Endothelial cell of umbilical vein (primary cell): ENCODE data around the gene MYO5B. TPM values are rescaled to one million over a fixed set of nuclear protein-coding genes. Genes with fewer than 3 reads are reported as not detected.

ENCODE experiments used
- BruUV-seq: library from RNA; stranded (reverse); fragments of 400-500 nt; replicated peaks from 2 replicates; lab custom pipeline; 2021; lab: Mats Ljungman, UMichigan
- CTCF ChIA-PET: fragments of 300-600, 350-600 bp; sonication (Branson Sonifier 250); formaldehyde crosslinking; loops from one replicate; lab custom pipeline; 2021; ENCODE audit warnings: antibody characterized with exemption, inconsistent platforms; lab: Charles Lee
- POLR2A ChIA-PET: fragments of 300-600, 350-600 bp; sonication (Branson Sonifier 250); formaldehyde crosslinking; loops from one replicate; lab custom pipeline; 2021; ENCODE audit warnings: antibody characterized with exemption, inconsistent platforms; lab: Charles Lee
- DNase-seq: peaks from one replicate; pipeline ENCODE4 v3.0.0-alpha.2; 2011; ENCODE audit warnings: low read depth, low spot score
- FAIRE-seq: peaks from 2 replicates; lab custom pipeline; 2011; peaks lifted over from hg19 to GRCh38; lab: Jason Lieb, UNC
- H2AFZ ChIP-seq: 2 replicates; pipeline ENCODE4 v1.6.0; 2012; ENCODE audit warnings: low read depth, low read length, control low read depth, inconsistent platforms
- H3K27ac ChIP-seq: 2 replicates; pipeline ENCODE4 v1.5.1; 2011; ENCODE audit warnings: low read depth, mild to moderate bottlenecking, control low read depth, low read length, moderate library complexity; ENCODE audit not compliant: insufficient read depth
- H3K27me3 ChIP-seq, 2 experiments: 2 replicates each; pipeline versions ENCODE4 v1.6.0 to v1.6.1; 2011; ENCODE audit warnings: low read length in 2 of 2, mixed read lengths in 1 of 2; ENCODE audit not compliant: control insufficient read depth in 2 of 2, insufficient read depth in 2 of 2
- H3K36me3 ChIP-seq, 2 experiments: 2 replicates in 1 of 2; 3 replicates in 1 of 2; pipeline ENCODE4 v1.5.1; 2011; ENCODE audit warnings: low read length in 2 of 2, mild to moderate bottlenecking in 1 of 2, moderate library complexity in 1 of 2; ENCODE audit not compliant: control insufficient read depth in 2 of 2, insufficient read depth in 2 of 2; ENCODE audit errors: extremely low read depth in 1 of 2
- H3K4me1 ChIP-seq: 3 replicates; pipeline ENCODE4 v1.5.1; 2011; ENCODE audit warnings: mild to moderate bottlenecking, low read length; ENCODE audit not compliant: control insufficient read depth, insufficient read depth; ENCODE audit errors: extremely low read depth
- H3K4me2 ChIP-seq: 2 replicates; pipeline ENCODE4 v1.6.1; 2011; ENCODE audit warnings: low read length, control low read depth, mixed read lengths; ENCODE audit not compliant: insufficient read depth
- H3K4me3 ChIP-seq, 3 experiments: fragments of 200-600 bp in 1 of 3; sonication (generic), shearing (Covaris generic) in 1 of 3; replicated peaks in 1 of 3; 2 replicates each; pipeline ENCODE4 v1.5.1; 2011 to 2016; ENCODE audit warnings: control low read depth in 3 of 3, low read length in 3 of 3, mild to moderate bottlenecking in 2 of 3, inconsistent platforms in 1 of 3, low read depth in 1 of 3, moderate library complexity in 1 of 3; ENCODE audit not compliant: insufficient read depth in 1 of 3
- H3K79me2 ChIP-seq: 2 replicates; pipeline ENCODE4 v1.6.0; 2012; ENCODE audit warnings: low read length, inconsistent platforms; ENCODE audit not compliant: control insufficient read depth, insufficient read depth
- H3K9ac ChIP-seq: replicated peaks from 2 replicates; pipeline ENCODE3; 2011; ENCODE audit warnings: low read length, control low read depth; ENCODE audit not compliant: insufficient read depth; ENCODE audit errors: extremely low read depth
- H3K9me1 ChIP-seq: replicated peaks from 3 replicates; pipeline ENCODE4 v1.6.0; 2011; ENCODE audit warnings: mild to moderate bottlenecking, low read length; ENCODE audit not compliant: control insufficient read depth, insufficient read depth; ENCODE audit errors: extremely low read depth
- H3K9me3 ChIP-seq: replicated peaks from 2 replicates; pipeline ENCODE4 v1.5.1; 2012; ENCODE audit warnings: low read length, inconsistent platforms; ENCODE audit not compliant: control insufficient read depth, insufficient read depth
- H4K20me1 ChIP-seq: replicated peaks from 2 replicates; pipeline ENCODE3; 2011; ENCODE audit warnings: mild to moderate bottlenecking, low read length; ENCODE audit not compliant: control insufficient read depth, insufficient read depth; ENCODE audit errors: extremely low read depth
- EZH2 ChIP-seq: IDR thresholded peaks from 2 replicates; pipeline ENCODE4 v1.6.1; 2012; ENCODE audit warnings: borderline replicate concordance, low read depth, mild to moderate bottlenecking, moderate library complexity, low read length, inconsistent platforms; ENCODE audit not compliant: severe bottlenecking
- FOS ChIP-seq: IDR thresholded peaks from 2 replicates; pipeline ENCODE4 v1.6.1; 2011; ENCODE audit warnings: mild to moderate bottlenecking, low read length, moderate library complexity, borderline replicate concordance; ENCODE audit not compliant: insufficient read depth
- GATA2 ChIP-seq: IDR thresholded peaks from 2 replicates; pipeline ENCODE4 v1.7.0; 2011; ENCODE audit warnings: low read depth, mild to moderate bottlenecking, moderate library complexity, mixed read lengths, low read length; ENCODE audit not compliant: insufficient read length, insufficient read depth
- JUN ChIP-seq: IDR thresholded peaks from 2 replicates; pipeline ENCODE4 v1.6.1; 2011; ENCODE audit warnings: borderline replicate concordance, low read depth; ENCODE audit not compliant: insufficient read length, insufficient read depth
- MYC ChIP-seq: IDR thresholded peaks from one replicate; pipeline ENCODE4 v1.6.1; 2011; ENCODE audit warnings: mild to moderate bottlenecking, low read depth, low read length
- POLR2A ChIP-seq: IDR thresholded peaks from 2 replicates; pipeline ENCODE4 v1.6.1; 2012; ENCODE audit warnings: low read depth, mild to moderate bottlenecking, control low read depth, low read length
- POLR2AphosphoS5 ChIP-seq: IDR thresholded peaks from 2 replicates; pipeline ENCODE4 v1.6.1; 2012; ENCODE audit warnings: low read depth, mild to moderate bottlenecking, control low read depth, low read length, moderate library complexity; ENCODE audit not compliant: insufficient read depth
- dilution Hi-C: fragments of 300-500 bp; cut with MboI; formaldehyde crosslinking; loops from one replicate; pipeline ENCODE4 v1.15.0; 2019; ENCODE audit warnings: low sequenced_read_pairs; ENCODE audit not compliant: extremely low pct_ligation_motif_present
- intact Hi-C: fragments of 100-400 bp; cut with micrococcal nuclease; formaldehyde crosslinking; loops from one replicate; pipeline ENCODE4 v1.10.0; 2022
- polyA plus RNA-seq, 4 experiments: library from polyadenylated mRNA; depleted of rRNA in 3 of 4; stranded (reverse) in 3 of 4; unstranded in 1 of 4; fragments of >200 nt; gene quantifications; 2 replicates each; pipeline versions ENCODE4 v1.2.1 to v1.2.3, GENCODE V29; 2011 to 2012; ENCODE audit warnings: missing spikeins in 1 of 4
- total RNA-seq: library from RNA; stranded (reverse); gene quantifications from 2 replicates; pipeline ENCODE4 v1.2.3, GENCODE V29; 2021
- TF ChIP-seq, protein P1 (sequence below): IDR thresholded peaks from 2 replicates; pipeline ENCODE4 v1.6.1; 2011; ENCODE audit not compliant: insufficient read depth, insufficient read length
- TF ChIP-seq, protein P2 (sequence below), 2 donors: IDR thresholded peaks; 1 replicate in 1 of 2; 2 replicates in 1 of 2; pipeline ENCODE4 v1.5.1; 2011; ENCODE audit warnings: low read length in 2 of 2, mild to moderate bottlenecking in 2 of 2, moderate library complexity in 2 of 2, control low read depth in 1 of 2, inconsistent platforms in 1 of 2, low read depth in 1 of 2; ENCODE audit not compliant: insufficient read depth in 1 of 2; ENCODE audit errors: extremely low read depth in 1 of 2

The MYO5B gene
- total and polyA plus RNA-seq, 2 donors (not counting 3 experiments of a cell fraction or from before 2014, with no cell fraction given), result 0.54 to 1.1 TPM

DNA sequence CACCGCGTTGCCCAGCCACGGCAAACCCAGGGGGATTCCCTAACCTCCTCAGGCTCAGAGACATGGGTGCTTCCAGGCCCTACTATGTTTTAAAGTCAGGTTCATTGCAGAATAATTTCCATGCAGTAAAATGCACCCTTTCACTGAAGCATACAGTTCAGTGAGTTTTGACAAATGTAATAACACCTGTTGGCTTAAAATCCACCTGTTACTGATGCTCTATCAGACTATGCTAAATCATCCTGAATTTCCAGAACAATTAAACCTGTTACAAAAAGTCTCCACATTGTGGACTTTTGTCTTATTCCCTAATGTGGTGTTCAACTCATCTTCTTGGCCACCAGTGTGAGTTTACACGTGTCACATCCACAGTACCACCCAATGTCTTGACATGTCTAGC is 234.6 kb downstream of the MYO5B start:
- Histone ChIP-seq H3K9me3 (no peaks in the 10 kb centered on the region), H3K4me2 (no peak overlapping the region), H3K27ac (no peak overlapping the region), H4K20me1 (no peaks in the 10 kb centered on the region), H3K9ac (no peak overlapping the region), H3K4me3 (no peak overlapping the region), H3K79me2 (no peaks in the 10 kb centered on the region), H3K27me3 (no peaks in the 10 kb centered on the region), H3K9me1 (no peaks in the 10 kb centered on the region), H3K4me1 (no peaks in the 10 kb centered on the region), H2AFZ (no peak overlapping the region), H3K36me3 (no peaks in the 10 kb centered on the region)
- dilution Hi-C loops, result no loop called here
- ChIA-PET POLR2A (no interaction called here), CTCF (no interaction called here)
- no peak for FAIRE-seq
- intact Hi-C loops, result no loop called here
- no TSS peak for BruUV-seq
- DNase-seq, result no peak
- TF ChIP-seq POLR2A (no peak), EZH2 (no peak), GATA2 (no peak), JUN (no peak), FOS (no peak)
- TF ChIP-seq, protein P1, sequence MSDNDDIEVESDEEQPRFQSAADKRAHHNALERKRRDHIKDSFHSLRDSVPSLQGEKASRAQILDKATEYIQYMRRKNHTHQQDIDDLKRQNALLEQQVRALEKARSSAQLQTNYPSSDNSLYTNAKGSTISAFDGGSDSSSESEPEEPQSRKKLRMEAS, result no peak

DNA sequence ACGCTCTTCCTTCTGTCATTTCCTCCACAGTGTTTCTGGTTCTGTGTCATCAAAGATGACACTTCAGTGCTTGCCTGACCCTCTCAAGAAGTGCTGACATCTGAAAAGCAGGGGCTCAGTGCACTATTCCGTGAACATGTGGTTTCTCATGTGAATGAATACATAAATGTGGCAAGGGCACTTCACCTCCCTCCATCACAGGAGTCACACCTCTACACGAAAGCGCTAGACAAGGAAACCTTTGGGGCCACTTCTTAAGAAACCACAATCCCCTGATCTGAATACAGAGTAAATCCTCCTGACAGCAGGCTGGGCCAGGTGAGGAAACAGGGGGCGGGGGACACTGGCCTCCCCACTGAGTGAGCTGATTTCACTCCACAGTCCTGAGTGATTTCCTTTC is 235.8 kb downstream of the MYO5B start:
- POLR2A ChIA-PET, result no interaction called here
- no peak overlapping the region for H3K9ac ChIP-seq
- intact Hi-C loops, result no loop called here
- no peaks in the 10 kb centered on the region for H3K79me2 ChIP-seq
- no peaks in the 10 kb centered on the region for H4K20me1 ChIP-seq
- TF ChIP-seq, protein P1, result no peak
- no peak for TF ChIP-seq JUN
- TF ChIP-seq GATA2, result no peak
- no peak for TF ChIP-seq MYC
- TF ChIP-seq EZH2, result no peak
- TF ChIP-seq, protein P2, sequence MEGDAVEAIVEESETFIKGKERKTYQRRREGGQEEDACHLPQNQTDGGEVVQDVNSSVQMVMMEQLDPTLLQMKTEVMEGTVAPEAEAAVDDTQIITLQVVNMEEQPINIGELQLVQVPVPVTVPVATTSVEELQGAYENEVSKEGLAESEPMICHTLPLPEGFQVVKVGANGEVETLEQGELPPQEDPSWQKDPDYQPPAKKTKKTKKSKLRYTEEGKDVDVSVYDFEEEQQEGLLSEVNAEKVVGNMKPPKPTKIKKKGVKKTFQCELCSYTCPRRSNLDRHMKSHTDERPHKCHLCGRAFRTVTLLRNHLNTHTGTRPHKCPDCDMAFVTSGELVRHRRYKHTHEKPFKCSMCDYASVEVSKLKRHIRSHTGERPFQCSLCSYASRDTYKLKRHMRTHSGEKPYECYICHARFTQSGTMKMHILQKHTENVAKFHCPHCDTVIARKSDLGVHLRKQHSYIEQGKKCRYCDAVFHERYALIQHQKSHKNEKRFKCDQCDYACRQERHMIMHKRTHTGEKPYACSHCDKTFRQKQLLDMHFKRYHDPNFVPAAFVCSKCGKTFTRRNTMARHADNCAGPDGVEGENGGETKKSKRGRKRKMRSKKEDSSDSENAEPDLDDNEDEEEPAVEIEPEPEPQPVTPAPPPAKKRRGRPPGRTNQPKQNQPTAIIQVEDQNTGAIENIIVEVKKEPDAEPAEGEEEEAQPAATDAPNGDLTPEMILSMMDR (IDR thresholded peaks at IDR 0.05; ENCODE audit: extremely low read depth in 1 of 2, insufficient read depth in 1 of 2, low read depth in 1 of 2, low read length in 2 of 2), result no peak
- TF ChIP-seq POLR2AphosphoS5, result no peak
- TF ChIP-seq FOS, result no peak
- no peak for TF ChIP-seq POLR2A
- H3K36me3 ChIP-seq, result no peaks in the 10 kb centered on the region
- no peak overlapping the region for H2AFZ ChIP-seq
- no peaks in the 10 kb centered on the region for H3K9me1 ChIP-seq
- H3K27ac ChIP-seq, result no peak overlapping the region
- H3K9me3 ChIP-seq, result no peaks in the 10 kb centered on the region
- CTCF ChIA-PET, result interaction anchor here (1.1 kb wide), 1 partner anchor 101 kb away, joined by 3 read pairs; no protein-coding TSS in a partner anchor
- FAIRE-seq, result no peak
- no peak overlapping the region for H3K4me3 ChIP-seq
- dilution Hi-C loops, result no loop called here
- no peaks in the 10 kb centered on the region for H3K27me3 ChIP-seq
- H3K4me2 ChIP-seq, result no peak overlapping the region
- H3K4me1 ChIP-seq, result no peaks in the 10 kb centered on the region
- no peak for DNase-seq
- no TSS peak for BruUV-seq
